PFSK-1 (cell line): ENCODE data around the gene CLCN6.
A peak's percentile ranks its signal among the peaks of the same experiment; 100 is the strongest.

Experiments used
- FOXP2 ChIP-seq: optimal IDR thresholded peaks from 2 replicates; pipeline ENCODE3; 2011; ENCODE audit warnings: borderline replicate concordance, control low read depth, inconsistent platforms; ENCODE audit not compliant: insufficient read depth; ENCODE audit errors: extremely low read length, extremely low read depth
- POLR2AphosphoS5 ChIP-seq: IDR thresholded peaks from 2 replicates; pipeline ENCODE4 v1.6.1; 2012; ENCODE audit warnings: low read depth, mild to moderate bottlenecking, control low read depth, low read length, moderate library complexity
- REST ChIP-seq, 2 experiments: IDR thresholded peaks; 2 replicates each; pipeline versions ENCODE4 v1.6.1 to v1.8.0; 2011 to 2012; ENCODE audit warnings: low read depth in 2 of 2, low read length in 2 of 2, control low read depth in 1 of 2, inconsistent platforms in 1 of 2, mild to moderate bottlenecking in 1 of 2, moderate library complexity in 1 of 2; ENCODE audit not compliant: insufficient read depth in 1 of 2
- SIN3A ChIP-seq: IDR thresholded peaks from 2 replicates; pipeline ENCODE4 v1.6.1; 2012; ENCODE audit warnings: mild to moderate bottlenecking, low read length, moderate library complexity, borderline replicate concordance; ENCODE audit not compliant: insufficient read depth
- TAF1 ChIP-seq: IDR thresholded peaks from 2 replicates; pipeline ENCODE4 v1.6.1; 2012; ENCODE audit warnings: low read length, control low read depth, borderline replicate concordance; ENCODE audit not compliant: insufficient read depth

CLCN6 gene

GRCh38 chr1:11836955-11837766 lies 31.2 kb downstream of the CLCN6 start:
- TF ChIP-seq SIN3A (no peak), POLR2AphosphoS5 (no peak), REST (IDR thresholded peaks at IDR 0.05; ENCODE audit: insufficient read depth in 1 of 2, low read depth in 2 of 2, low read length in 2 of 2) (no peak), TAF1 (no peak), FOXP2 (no peak)

- TF ChIP-seq FOXP2 (no peak), TAF1 (no peak), SIN3A (no peak), POLR2AphosphoS5 (no peak), REST (IDR thresholded peaks at IDR 0.05; ENCODE audit: insufficient read depth in 1 of 2, low read depth in 2 of 2, low read length in 2 of 2) (no peak)
Measured at GRCh38 chr1:11837767-11838348, 31.9 kb downstream of the CLCN6 start.

DNA sequence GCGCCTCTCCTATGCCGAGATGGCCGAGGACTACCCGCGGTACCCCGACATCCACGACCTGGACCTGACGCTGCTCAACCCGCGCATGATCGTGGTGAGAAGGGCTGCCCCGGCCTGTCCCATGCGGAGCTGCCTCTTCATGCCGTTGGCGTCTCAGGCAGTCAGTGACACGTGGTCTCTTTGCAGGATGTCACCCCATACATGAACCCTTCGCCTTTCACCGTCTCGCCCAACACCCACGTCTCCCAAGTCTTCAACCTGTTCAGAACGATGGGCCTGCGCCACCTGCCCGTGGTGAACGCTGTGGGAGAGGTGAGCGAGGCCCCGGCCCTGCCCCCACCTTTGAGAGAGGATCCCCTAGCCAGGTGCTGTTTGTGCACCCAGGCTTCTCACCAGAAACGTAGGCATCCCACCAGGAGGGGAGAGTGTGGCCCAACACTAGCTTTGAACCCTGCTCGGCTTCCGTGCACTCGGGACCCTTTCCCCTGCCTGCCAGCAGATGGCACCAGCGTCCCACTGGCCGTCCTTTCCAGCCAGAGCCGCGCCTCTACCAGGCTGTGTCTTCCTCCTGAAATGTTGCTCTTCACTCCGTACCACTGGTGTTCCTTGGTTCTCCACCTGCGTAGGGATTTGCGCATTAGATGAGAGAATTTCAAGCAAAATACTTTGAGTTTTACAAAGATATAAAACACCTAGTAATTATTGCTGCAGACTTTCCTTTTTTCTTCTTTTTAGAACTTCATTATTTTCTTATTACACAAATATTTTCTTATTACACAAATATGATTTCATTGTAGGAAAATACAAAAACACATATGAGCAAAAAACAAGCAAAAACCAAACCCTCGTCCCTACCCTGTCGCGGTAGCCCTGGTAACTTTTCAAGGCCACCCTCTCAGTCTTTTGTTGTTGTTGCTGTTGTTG lies 32.6 kb downstream of the CLCN6 start:
- TF ChIP-seq REST (IDR thresholded peaks at IDR 0.05; ENCODE audit: insufficient read depth in 1 of 2, low read depth in 2 of 2, low read length in 2 of 2) (peak in 1 of 2 experiments; percentile 54; a peak in 1 of 4 replicates), FOXP2 (no peak)

- TF ChIP-seq FOXP2 (no peak), REST (IDR thresholded peaks at IDR 0.05; ENCODE audit: insufficient read depth in 1 of 2, low read depth in 2 of 2, low read length in 2 of 2) (no peak), SIN3A (no peak), POLR2AphosphoS5 (no peak), TAF1 (no peak)
Measured at GRCh38 chr1:11839727-11840705, 34.0 kb downstream of the CLCN6 start.
